ENCODE results near the gene NPFFR1.

Gene NPFFR1

DNA sequence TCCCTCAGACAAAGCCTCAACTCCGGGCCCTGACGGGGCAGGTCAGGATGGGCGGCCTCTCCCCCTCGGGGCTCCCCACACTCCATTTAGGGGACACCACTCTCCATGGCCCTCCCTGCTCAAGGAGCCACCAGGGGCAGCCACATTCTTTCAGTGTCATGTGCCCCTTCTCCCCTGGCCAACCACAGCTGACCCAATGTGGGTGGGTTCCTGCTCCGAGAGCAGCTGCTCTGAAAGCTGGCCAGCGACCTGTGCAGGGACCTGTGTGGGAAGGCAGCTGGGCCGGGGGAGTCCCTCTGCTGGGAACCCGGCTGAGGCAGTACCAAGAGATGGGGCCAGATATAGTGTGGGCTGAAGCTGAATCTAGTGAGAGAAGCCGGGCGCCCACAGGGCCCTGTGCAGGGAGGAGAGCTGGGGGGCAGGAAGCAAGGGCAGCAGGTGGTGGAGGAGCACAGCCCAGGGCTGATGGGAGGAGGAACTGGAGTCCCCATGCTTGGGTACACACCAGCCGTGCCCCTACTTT is 40.6 kb upstream of the NPFFR1 start:
- H3K14ac ChIP-seq (ENCODE audit: low read length): no peak overlapping the region

GRCh38 chr10:70323697-70324338 is 40.0 kb upstream of the NPFFR1 start:
- no CpG with 5 or more reads among the region's 18 CpGs for WGBS (ENCODE audit: extremely low coverage, insufficient coverage, insufficient read length)
- Histone ChIP-seq H3K9ac (ENCODE audit: low read length) (no peak overlapping the region), H3K9me3 (ENCODE audit: insufficient read depth, low read depth, low read length) (no peaks in the 10 kb centered on the region)

More for the DNA sequence above, 40.6 kb upstream of the NPFFR1 start:
- Histone ChIP-seq H2BK120ac (ENCODE audit: insufficient read depth, low read length, poor library complexity) (no peak overlapping the region), H2BK12ac (ENCODE audit: low read length) (no peak overlapping the region), H3K4me1 (ENCODE audit: control insufficient read depth in 1 of 2, insufficient read depth in 2 of 2, low read length in 2 of 2) (no peaks in the 10 kb centered on the region), H3K36me3 (ENCODE audit: control insufficient read depth in 1 of 2, insufficient read depth in 2 of 2, low read length in 2 of 2) (no peaks in the 10 kb centered on the region), H3K4me2 (ENCODE audit: low read length) (no peak overlapping the region), H3K9me3 (ENCODE audit: insufficient read depth, low read depth, low read length) (no peaks in the 10 kb centered on the region), H3K27me3 (ENCODE audit: insufficient read depth, low read length) (peaks cover 2% of the 10 kb centered on the region), H3K4ac (ENCODE audit: low read depth, low read length) (no peak overlapping the region), H4K8ac (ENCODE audit: low read depth, low read length) (no peak overlapping the region), H3K79me1 (ENCODE audit: low read length) (no peaks in the 10 kb centered on the region), H3K9ac (ENCODE audit: low read length) (no peak overlapping the region), H4K12ac (ENCODE audit: low read depth, low read length) (no peak overlapping the region), H3K18ac (ENCODE audit: low read length) (no peak overlapping the region), H2AK5ac (ENCODE audit: low read length) (no peak overlapping the region), H4K91ac (ENCODE audit: low read depth, low read length) (no peak overlapping the region), H3K23ac (ENCODE audit: low read length) (no peak overlapping the region), H3K79me2 (ENCODE audit: control insufficient read depth, insufficient read depth, low read length, poor library complexity) (no peaks in the 10 kb centered on the region), H2AFZ (ENCODE audit: insufficient read depth, low read length, poor library complexity) (no peak overlapping the region), H2BK5ac (ENCODE audit: low read depth, low read length, poor library complexity) (no peak overlapping the region), H3K4me3 (ENCODE audit: low read depth, low read length) (no peak overlapping the region), H3K27ac (ENCODE audit: low read depth, low read length) (no peak overlapping the region)
- no peak for DNase-seq
- WGBS (ENCODE audit: extremely low coverage, insufficient coverage, insufficient read length): no CpG with 5 or more reads among the region's 11 CpGs

DNA sequence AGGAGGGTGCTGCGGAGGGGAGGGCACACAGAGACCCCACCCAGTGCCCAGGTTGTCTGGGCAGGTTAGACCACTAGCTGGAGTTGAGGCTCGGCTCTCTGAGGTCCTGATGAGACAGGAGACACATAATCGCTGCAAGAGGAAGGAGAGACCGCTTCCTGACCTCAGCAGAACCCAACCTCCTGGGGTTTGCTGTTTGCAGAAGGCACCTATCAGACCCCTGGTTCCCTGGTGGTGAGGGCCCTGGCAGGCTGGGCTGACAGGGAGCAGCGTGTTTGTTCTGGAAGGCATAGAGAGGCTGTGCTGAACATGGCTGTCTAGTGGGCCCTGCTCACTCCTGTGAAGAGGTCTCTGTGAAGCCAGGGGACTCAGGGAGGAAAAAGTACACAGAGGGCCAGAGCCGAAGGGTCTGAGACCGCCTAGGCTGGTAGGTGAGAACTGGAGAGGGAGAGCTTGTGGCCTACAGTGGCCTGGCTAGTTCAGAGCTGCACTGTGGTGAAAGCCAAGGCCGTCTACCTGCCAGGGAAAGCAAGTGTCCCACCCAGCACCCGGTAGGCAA is 39.4 kb upstream of the NPFFR1 start:
- Histone ChIP-seq H2BK120ac (ENCODE audit: insufficient read depth, low read length, poor library complexity) (no peak overlapping the region), H4K91ac (ENCODE audit: low read depth, low read length) (no peak overlapping the region), H4K12ac (ENCODE audit: low read depth, low read length) (no peak overlapping the region), H3K4me2 (ENCODE audit: low read length) (no peak overlapping the region), H3K4me3 (ENCODE audit: low read depth, low read length) (no peak overlapping the region), H4K8ac (ENCODE audit: low read depth, low read length) (no peak overlapping the region), H3K79me1 (ENCODE audit: low read length) (no peaks in the 10 kb centered on the region), H3K9ac (ENCODE audit: low read length) (no peak overlapping the region), H2AFZ (ENCODE audit: insufficient read depth, low read length, poor library complexity) (no peak overlapping the region), H3K23ac (ENCODE audit: low read length) (no peak overlapping the region), H3K18ac (ENCODE audit: low read length) (no peak overlapping the region), H3K79me2 (ENCODE audit: control insufficient read depth, insufficient read depth, low read length, poor library complexity) (no peaks in the 10 kb centered on the region), H3K36me3 (ENCODE audit: control insufficient read depth in 1 of 2, insufficient read depth in 2 of 2, low read length in 2 of 2) (no peaks in the 10 kb centered on the region), H3K27ac (ENCODE audit: low read depth, low read length) (no peak overlapping the region), H2BK5ac (ENCODE audit: low read depth, low read length, poor library complexity) (no peak overlapping the region), H3K14ac (ENCODE audit: low read length) (no peak overlapping the region), H2AK5ac (ENCODE audit: low read length) (no peak overlapping the region), H3K4ac (ENCODE audit: low read depth, low read length) (no peak overlapping the region), H3K27me3 (ENCODE audit: insufficient read depth, low read length) (peaks cover 2% of the 10 kb centered on the region), H2BK12ac (ENCODE audit: low read length) (no peak overlapping the region), H3K9me3 (ENCODE audit: insufficient read depth, low read depth, low read length) (no peaks in the 10 kb centered on the region), H3K4me1 (ENCODE audit: control insufficient read depth in 1 of 2, insufficient read depth in 2 of 2, low read length in 2 of 2) (no peaks in the 10 kb centered on the region)
- no CpG with 5 or more reads among the region's 9 CpGs for WGBS (ENCODE audit: extremely low coverage, insufficient coverage, insufficient read length)
- no peak for DNase-seq

More at GRCh38 chr10:70323697-70324338, 40.0 kb upstream of the NPFFR1 start:
- H2BK5ac ChIP-seq (ENCODE audit: low read depth, low read length, poor library complexity): no peak overlapping the region
- H2BK120ac ChIP-seq (ENCODE audit: insufficient read depth, low read length, poor library complexity): no peak overlapping the region
- H3K14ac ChIP-seq (ENCODE audit: low read length): no peak overlapping the region
- no peak overlapping the region for H3K23ac ChIP-seq (ENCODE audit: low read length)
- no peak overlapping the region for H3K18ac ChIP-seq (ENCODE audit: low read length)
- H3K27ac ChIP-seq (ENCODE audit: low read depth, low read length): no peak overlapping the region
- no peak overlapping the region for H4K8ac ChIP-seq (ENCODE audit: low read depth, low read length)
- no peak overlapping the region for H2BK12ac ChIP-seq (ENCODE audit: low read length)
- H4K91ac ChIP-seq (ENCODE audit: low read depth, low read length): no peak overlapping the region
- H3K27me3 ChIP-seq (ENCODE audit: insufficient read depth, low read length): peaks cover 2% of the 10 kb centered on the region
- no peaks in the 10 kb centered on the region for H3K4me1 ChIP-seq (ENCODE audit: control insufficient read depth in 1 of 2, insufficient read depth in 2 of 2, low read length in 2 of 2)
- H3K79me1 ChIP-seq (ENCODE audit: low read length): no peaks in the 10 kb centered on the region
- H3K36me3 ChIP-seq (ENCODE audit: control insufficient read depth in 1 of 2, insufficient read depth in 2 of 2, low read length in 2 of 2): no peaks in the 10 kb centered on the region
- no peak overlapping the region for H2AFZ ChIP-seq (ENCODE audit: insufficient read depth, low read length, poor library complexity)
- no peak overlapping the region for H3K4me2 ChIP-seq (ENCODE audit: low read length)
- H3K4me3 ChIP-seq (ENCODE audit: low read depth, low read length): no peak overlapping the region
- no peak overlapping the region for H2AK5ac ChIP-seq (ENCODE audit: low read length)
- no peaks in the 10 kb centered on the region for H3K79me2 ChIP-seq (ENCODE audit: control insufficient read depth, insufficient read depth, low read length, poor library complexity)
- DNase-seq: no peak
- H3K4ac ChIP-seq (ENCODE audit: low read depth, low read length): no peak overlapping the region
- no peak overlapping the region for H4K12ac ChIP-seq (ENCODE audit: low read depth, low read length)

GRCh38 chr10:70321897-70322890 is 38.4 kb upstream of the NPFFR1 start:
- no peak overlapping the region for H2BK5ac ChIP-seq (ENCODE audit: low read depth, low read length, poor library complexity)
- H2AK5ac ChIP-seq (ENCODE audit: low read length): no peak overlapping the region
- H3K18ac ChIP-seq (ENCODE audit: low read length): no peak overlapping the region
- H3K9me3 ChIP-seq (ENCODE audit: insufficient read depth, low read depth, low read length): no peaks in the 10 kb centered on the region
- no peak overlapping the region for H3K9ac ChIP-seq (ENCODE audit: low read length)
- H2BK120ac ChIP-seq (ENCODE audit: insufficient read depth, low read length, poor library complexity): no peak overlapping the region
- H3K36me3 ChIP-seq (ENCODE audit: control insufficient read depth in 1 of 2, insufficient read depth in 2 of 2, low read length in 2 of 2): no peaks in the 10 kb centered on the region
- H4K8ac ChIP-seq (ENCODE audit: low read depth, low read length): no peak overlapping the region
- no peak overlapping the region for H3K4ac ChIP-seq (ENCODE audit: low read depth, low read length)
- H4K12ac ChIP-seq (ENCODE audit: low read depth, low read length): no peak overlapping the region
- no peak overlapping the region for H3K23ac ChIP-seq (ENCODE audit: low read length)
- H4K91ac ChIP-seq (ENCODE audit: low read depth, low read length): no peak overlapping the region
- no peaks in the 10 kb centered on the region for H3K79me1 ChIP-seq (ENCODE audit: low read length)
- DNase-seq: no peak
- no peak overlapping the region for H3K4me2 ChIP-seq (ENCODE audit: low read length)
- H3K79me2 ChIP-seq (ENCODE audit: control insufficient read depth, insufficient read depth, low read length, poor library complexity): no peaks in the 10 kb centered on the region
- H3K27ac ChIP-seq (ENCODE audit: low read depth, low read length): no peak overlapping the region
- H3K14ac ChIP-seq (ENCODE audit: low read length): no peak overlapping the region
- no peak overlapping the region for H2BK12ac ChIP-seq (ENCODE audit: low read length)
- no CpG with 5 or more reads among the region's 19 CpGs for WGBS (ENCODE audit: extremely low coverage, insufficient coverage, insufficient read length)
- no peak overlapping the region for H2AFZ ChIP-seq (ENCODE audit: insufficient read depth, low read length, poor library complexity)
- H3K4me3 ChIP-seq (ENCODE audit: low read depth, low read length): no peak overlapping the region
- no peaks in the 10 kb centered on the region for H3K4me1 ChIP-seq (ENCODE audit: control insufficient read depth in 1 of 2, insufficient read depth in 2 of 2, low read length in 2 of 2)
- H3K27me3 ChIP-seq (ENCODE audit: insufficient read depth, low read length): no peaks in the 10 kb centered on the region
